ENCODE data around the gene SERINC5. TPM values are rescaled to one million over a fixed set of nuclear protein-coding genes. Genes with fewer than 3 reads are reported as not detected.
"Not testable (repeated sequence)": the region's sequence is repeated elsewhere in the genome, so short reads cannot be mapped to it uniquely, and the experiment has no call there.

The SERINC5 gene
- total RNA-seq, 2 experiments from 2014 or later = 32.4 to 33.1 TPM

DNA sequence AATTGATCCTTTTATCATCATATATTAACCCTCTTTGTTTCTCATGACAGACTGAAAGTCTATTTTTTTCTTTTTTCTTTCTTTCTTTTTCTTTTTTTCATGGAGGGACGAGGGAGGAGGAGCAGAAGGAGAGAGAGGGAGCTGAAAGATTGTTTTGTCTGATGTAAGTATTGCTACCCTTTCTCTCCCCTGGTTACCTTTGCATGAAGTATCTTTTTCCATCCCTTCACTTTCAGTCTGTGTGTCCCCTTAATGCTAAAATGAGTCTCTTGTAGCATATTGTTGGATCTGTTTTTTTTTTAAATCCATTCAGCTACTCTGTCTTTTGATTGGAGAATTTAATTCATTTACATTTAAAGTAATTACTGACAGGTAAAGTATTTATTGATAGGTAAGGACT lies 27.5 kb upstream of the SERINC5 start:
- CTCF ChIA-PET = interaction anchor here (1.7 to 3.3 kb wide), 3 partner anchors 63 to 200 kb away, joined by 3 to 13 read pairs (median 8); no protein-coding TSS in a partner anchor
- DNase-seq (no peak), ATAC-seq (peak; percentile 70)
- POLR2A ChIA-PET = interaction anchor here (0.7 to 4.6 kb wide), 2 partner anchors 28 to 646 kb away, joined by 3 to 22 read pairs; partner anchors contain the start of gene SERINC5
- Mint-ChIP-seq H3K27me3 (no peaks in the 10 kb centered on the region), H3K4me1 (ENCODE audit: low read depth) (peaks cover 21% of the 10 kb centered on the region), H3K27ac (peak overlapping the region; percentile 90), H3K4me3 (peak overlapping the region; percentile 24), H3K9me3 (no peaks in the 10 kb centered on the region), H3K36me3 (ENCODE audit: low read depth) (peaks cover 1% of the 10 kb centered on the region)
- intact Hi-C loops (cut with micrococcal nuclease) = no loop called here
- TF ChIP-seq, protein P1, sequence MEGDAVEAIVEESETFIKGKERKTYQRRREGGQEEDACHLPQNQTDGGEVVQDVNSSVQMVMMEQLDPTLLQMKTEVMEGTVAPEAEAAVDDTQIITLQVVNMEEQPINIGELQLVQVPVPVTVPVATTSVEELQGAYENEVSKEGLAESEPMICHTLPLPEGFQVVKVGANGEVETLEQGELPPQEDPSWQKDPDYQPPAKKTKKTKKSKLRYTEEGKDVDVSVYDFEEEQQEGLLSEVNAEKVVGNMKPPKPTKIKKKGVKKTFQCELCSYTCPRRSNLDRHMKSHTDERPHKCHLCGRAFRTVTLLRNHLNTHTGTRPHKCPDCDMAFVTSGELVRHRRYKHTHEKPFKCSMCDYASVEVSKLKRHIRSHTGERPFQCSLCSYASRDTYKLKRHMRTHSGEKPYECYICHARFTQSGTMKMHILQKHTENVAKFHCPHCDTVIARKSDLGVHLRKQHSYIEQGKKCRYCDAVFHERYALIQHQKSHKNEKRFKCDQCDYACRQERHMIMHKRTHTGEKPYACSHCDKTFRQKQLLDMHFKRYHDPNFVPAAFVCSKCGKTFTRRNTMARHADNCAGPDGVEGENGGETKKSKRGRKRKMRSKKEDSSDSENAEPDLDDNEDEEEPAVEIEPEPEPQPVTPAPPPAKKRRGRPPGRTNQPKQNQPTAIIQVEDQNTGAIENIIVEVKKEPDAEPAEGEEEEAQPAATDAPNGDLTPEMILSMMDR (IDR thresholded peaks at IDR 0.05) = no peak

DNA sequence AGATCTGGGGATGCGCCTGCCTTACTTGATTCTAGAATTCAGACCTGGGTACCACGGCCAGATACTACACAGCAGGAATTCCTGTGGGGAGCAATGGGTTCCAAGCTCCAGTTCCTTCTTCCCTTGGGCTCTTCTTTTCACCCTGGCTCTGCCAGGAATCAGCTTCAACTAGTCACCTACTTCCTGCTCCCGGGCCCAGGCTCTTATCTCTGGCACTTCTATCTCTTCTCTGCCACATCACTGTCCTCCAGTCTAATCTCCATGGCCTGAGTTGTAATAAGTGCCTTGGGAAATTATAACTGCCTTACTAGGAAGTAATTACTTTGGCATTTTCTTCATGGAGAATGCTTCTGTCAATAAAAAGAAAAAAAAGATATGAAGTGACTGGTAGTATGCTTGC lies 26.2 kb upstream of the SERINC5 start:
- ATAC-seq (no peak), DNase-seq (no peak)
- TF ChIP-seq, protein P1 (IDR thresholded peaks at IDR 0.05) = no peak
- H3K27me3 Mint-ChIP-seq = no peaks in the 10 kb centered on the region
- H3K9me3 Mint-ChIP-seq = no peaks in the 10 kb centered on the region
- intact Hi-C loops (cut with micrococcal nuclease) = no loop called here
- peaks cover 21% of the 10 kb centered on the region for H3K4me1 Mint-ChIP-seq (ENCODE audit: low read depth)
- H3K4me3 Mint-ChIP-seq = no peak overlapping the region
- peaks cover 1% of the 10 kb centered on the region for H3K36me3 Mint-ChIP-seq (ENCODE audit: low read depth)
- peak overlapping the region; percentile 19 for H3K27ac Mint-ChIP-seq
- ChIA-PET CTCF (no interaction called here), POLR2A (interaction anchor here (4.6 kb wide), 1 partner anchor 27 kb away, joined by 22 read pairs; the partner anchor contains the start of gene SERINC5)

DNA sequence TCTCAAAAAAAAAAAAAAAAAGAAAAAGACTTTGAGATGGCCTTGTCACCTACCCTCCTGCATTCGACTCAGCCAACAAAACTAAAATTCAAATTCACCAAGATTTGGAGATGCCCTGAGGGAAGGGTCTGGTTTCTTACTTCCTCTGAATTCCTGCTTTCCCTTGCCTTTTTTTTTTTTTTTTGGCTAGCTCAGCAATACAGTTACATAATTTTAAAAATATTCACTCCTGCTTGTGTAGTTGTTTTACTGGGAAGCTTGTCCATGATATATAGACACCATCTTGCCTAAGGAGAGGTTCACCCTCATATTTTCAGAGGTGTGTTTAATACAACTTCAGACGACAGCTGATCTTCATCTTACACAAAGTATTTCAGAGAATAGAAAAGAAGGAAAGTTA lies 21.3 kb upstream of the SERINC5 start:
- TF ChIP-seq, protein P1 (IDR thresholded peaks at IDR 0.05) = no peak
- ChIA-PET POLR2A (no interaction called here), CTCF (interaction anchor here (1.1 to 15.7 kb wide), 2 partner anchors 15 to 185 kb away, joined by 3 to 104 read pairs; no protein-coding TSS in a partner anchor)
- no peak for ATAC-seq
- peaks cover 8% of the 10 kb centered on the region for H3K4me1 Mint-ChIP-seq (ENCODE audit: low read depth)
- H3K27ac Mint-ChIP-seq = no peak overlapping the region
- H3K9me3 Mint-ChIP-seq = no peaks in the 10 kb centered on the region
- no peaks in the 10 kb centered on the region for H3K36me3 Mint-ChIP-seq (ENCODE audit: low read depth)
- H3K4me3 Mint-ChIP-seq = no peak overlapping the region
- no peak for DNase-seq
- intact Hi-C loops (cut with micrococcal nuclease) = no loop called here
- no peaks in the 10 kb centered on the region for H3K27me3 Mint-ChIP-seq

DNA sequence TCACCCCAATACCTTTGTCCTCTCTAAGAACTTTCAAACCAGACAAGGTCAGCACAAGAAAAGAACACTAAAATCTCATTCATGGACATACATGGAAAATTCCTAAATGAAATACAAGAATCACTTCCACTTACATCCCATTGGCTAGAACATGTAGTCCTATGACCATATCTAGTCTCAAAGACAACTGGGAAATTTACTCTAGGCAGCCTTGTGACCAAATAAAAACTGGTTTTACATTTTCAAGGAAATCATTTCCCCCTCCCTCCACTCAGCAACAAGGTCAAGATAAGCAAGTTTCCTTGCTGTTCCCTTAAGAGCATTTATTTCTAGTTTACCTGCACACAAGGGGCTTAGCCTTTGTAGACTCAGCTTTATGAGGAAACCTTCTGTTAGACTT lies 20.3 kb upstream of the SERINC5 start:
- Mint-ChIP-seq H3K27me3 (no peaks in the 10 kb centered on the region), H3K36me3 (ENCODE audit: low read depth) (no peaks in the 10 kb centered on the region), H3K9me3 (no peaks in the 10 kb centered on the region), H3K27ac (no peak overlapping the region), H3K4me3 (no peak overlapping the region), H3K4me1 (ENCODE audit: low read depth) (peaks cover 12% of the 10 kb centered on the region)
- intact Hi-C loops (cut with micrococcal nuclease) = no loop called here
- ATAC-seq = no peak
- CTCF ChIA-PET = interaction anchor here (0.7 to 15.7 kb wide), 7 partner anchors 9 to 192 kb away, joined by 3 to 104 read pairs (median 9); partner anchors contain the start of gene SERINC5
- TF ChIP-seq, protein P1 (IDR thresholded peaks at IDR 0.05) = no peak
- POLR2A ChIA-PET = no interaction called here
- no peak for DNase-seq

DNA sequence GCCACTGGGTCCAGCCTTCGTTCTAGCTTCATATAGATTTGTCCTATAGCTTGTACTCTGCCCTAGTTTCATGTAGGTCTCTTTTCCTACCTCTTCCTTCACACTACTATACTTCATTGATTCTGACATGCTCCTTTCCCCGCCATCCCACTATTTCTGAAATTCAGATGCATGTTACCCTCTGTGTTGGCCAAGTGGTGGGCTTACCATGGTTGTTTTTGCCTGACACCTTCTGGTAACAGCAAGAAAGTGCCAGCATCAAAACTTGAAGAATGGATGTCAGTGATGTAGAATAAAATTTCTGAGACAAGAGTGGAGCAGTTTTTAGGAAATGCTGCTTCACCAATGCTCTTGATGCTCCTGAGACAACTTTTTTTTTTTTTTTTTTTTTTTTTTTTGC lies 19.5 kb upstream of the SERINC5 start:
- Mint-ChIP-seq H3K36me3 (ENCODE audit: low read depth) (no peaks in the 10 kb centered on the region), H3K27me3 (no peaks in the 10 kb centered on the region), H3K9me3 (no peaks in the 10 kb centered on the region), H3K4me3 (no peak overlapping the region), H3K27ac (peak overlapping the region; percentile 36), H3K4me1 (ENCODE audit: low read depth) (peaks cover 17% of the 10 kb centered on the region)
- ChIA-PET CTCF (interaction anchor here (0.8 to 15.7 kb wide), 14 partner anchors 8 to 192 kb away, joined by 3 to 104 read pairs (median 3); partner anchors contain the start of gene SERINC5), POLR2A (interaction anchor here (1.4 kb wide), 1 partner anchor 18 kb away, joined by 4 read pairs; no protein-coding TSS in a partner anchor)
- peak; percentile 73 for ATAC-seq
- TF ChIP-seq, protein P1 (IDR thresholded peaks at IDR 0.05) = peak; percentile 56
- peak; percentile 53 for DNase-seq
- intact Hi-C loops (cut with micrococcal nuclease) = loop anchor here (2.0 kb wide), 1 partner anchor 185 kb away; no protein-coding TSS in a partner anchor

DNA sequence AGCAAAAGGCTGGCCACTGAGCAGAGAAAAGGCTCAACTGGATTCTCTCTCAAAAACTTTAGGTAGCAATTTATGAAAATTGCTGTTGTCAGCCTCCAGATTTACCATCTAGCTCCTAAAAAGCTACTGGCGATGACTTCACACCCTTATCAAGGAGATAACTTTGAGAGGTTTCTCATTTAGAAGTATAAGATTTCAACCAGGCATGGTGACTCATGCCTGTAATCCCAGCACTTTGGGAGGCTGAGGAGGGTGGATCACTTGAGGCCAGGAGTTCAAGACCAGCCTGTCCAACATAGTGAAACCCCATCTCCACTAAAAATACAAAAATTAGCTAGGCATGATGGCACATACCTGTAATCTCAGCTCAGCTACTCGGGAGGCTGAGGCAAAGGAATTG lies 14.7 kb upstream of the SERINC5 start:
- H3K9me3 Mint-ChIP-seq; DNase-seq; H3K36me3 Mint-ChIP-seq (ENCODE audit: low read depth); H3K27me3 Mint-ChIP-seq; intact Hi-C loops (cut with micrococcal nuclease): not testable (repeated sequence)
- H3K4me1 Mint-ChIP-seq (ENCODE audit: low read depth) = peaks cover 34% of the 10 kb centered on the region
- CTCF ChIA-PET = interaction anchor here (0.8 to 15.7 kb wide), 4 partner anchors 9 to 187 kb away, joined by 3 to 104 read pairs (median 4); no protein-coding TSS in a partner anchor
- H3K4me3 Mint-ChIP-seq = peak overlapping the region; percentile 21
- POLR2A ChIA-PET = interaction anchor here (0.7 to 2.8 kb wide), 4 partner anchors 13 to 76 kb away, joined by 3 to 13 read pairs (median 4); partner anchors contain the start of gene SERINC5
- ATAC-seq = peak; percentile 50
- peak overlapping the region; percentile 94 for H3K27ac Mint-ChIP-seq

Measured in activated CD8-positive, alpha-beta T cell treated with anti-CD3 and anti-CD28 coated beads for 36 hours (primary cell).